Lower leg skin (tissue), 4 donors: Measurements from ENCODE around the gene IRS1. TPM values are rescaled to one million over a fixed set of nuclear protein-coding genes. Genes with fewer than 3 reads are reported as not detected.
A peak's percentile ranks its signal among the peaks of the same experiment; 100 is the strongest.

Experiments
- DNase-seq, 2 donors: peaks; one replicate each; pipeline ENCODE4 v3.0.0-alpha.2; 2019; ENCODE audit warnings: low spot score in 2 of 2
- H3K4me3 ChIP-seq: fragments of 200-600 bp; sonication (generic); 2 replicates; pipeline ENCODE4 v1.5.1; 2017; ENCODE audit warnings: mild to moderate bottlenecking, low read depth; ENCODE audit not compliant: poor library complexity, severe bottlenecking
- POLR2A ChIP-seq, 2 donors: fragments of 450-650 bp; IDR thresholded peaks; one replicate each; pipeline ENCODE4 v1.6.1; 2016 to 2017; ENCODE audit warnings: antibody characterized with exemption in 2 of 2, mild to moderate bottlenecking in 1 of 2, moderate library complexity in 1 of 2
- WGBS, 2 donors: methylation state at CpG; one replicate each; pipeline ENCODE4 v1.1.5; 2018; 5-methylcytosine and 5-hydroxymethylcytosine counted together
- intact Hi-C: fragments of 100-400 bp; cut with DNase I; formaldehyde crosslinking; loops from one replicate; pipeline ENCODE4 v1.15.0; 2023; ENCODE audit warnings: low total_unique reads
- total RNA-seq, 4 donors: library from RNA; depleted of rRNA; stranded (reverse); fragments of >200 nt; gene quantifications; one replicate each; pipeline ENCODE4 v1.1.0, GENCODE V29; 2016
- TF ChIP-seq, protein P1 (sequence below), 3 donors: fragments of 450-650 bp; IDR thresholded peaks; one replicate each; pipeline ENCODE4 v1.5.1; 2016; ENCODE audit warnings: antibody characterized with exemption in 3 of 3, mild to moderate bottlenecking in 3 of 3, moderate library complexity in 2 of 3

IRS1 gene
- total RNA-seq, 4 donors from 2014 or later = 16.9 to 55.0 (median 25.4) TPM

DNA sequence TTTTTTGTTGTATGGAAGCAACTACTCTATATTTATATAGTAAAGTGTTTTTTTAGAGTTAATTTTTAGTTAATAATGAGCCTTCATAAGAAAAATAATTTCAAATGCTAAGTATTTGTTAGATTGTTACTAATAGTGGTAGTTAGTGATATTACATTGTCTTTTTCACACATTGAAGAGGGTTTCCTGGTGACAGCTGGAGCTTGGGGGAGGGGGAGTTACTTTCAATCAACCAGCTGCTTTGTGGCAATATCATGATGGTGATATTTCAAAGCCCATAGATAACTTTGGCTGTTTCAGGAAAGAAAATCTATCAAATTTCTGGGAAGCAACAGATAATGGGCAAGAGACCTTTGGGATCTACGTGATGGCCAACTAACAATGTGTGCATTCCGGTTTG is 40.3 kb upstream of the IRS1 start:
- DNase-seq = no peak
- H3K4me3 ChIP-seq = no peak overlapping the region
- intact Hi-C loops = no loop called here
- TF ChIP-seq POLR2A (IDR thresholded peaks at IDR 0.05) = no peak
- TF ChIP-seq, protein P1, sequence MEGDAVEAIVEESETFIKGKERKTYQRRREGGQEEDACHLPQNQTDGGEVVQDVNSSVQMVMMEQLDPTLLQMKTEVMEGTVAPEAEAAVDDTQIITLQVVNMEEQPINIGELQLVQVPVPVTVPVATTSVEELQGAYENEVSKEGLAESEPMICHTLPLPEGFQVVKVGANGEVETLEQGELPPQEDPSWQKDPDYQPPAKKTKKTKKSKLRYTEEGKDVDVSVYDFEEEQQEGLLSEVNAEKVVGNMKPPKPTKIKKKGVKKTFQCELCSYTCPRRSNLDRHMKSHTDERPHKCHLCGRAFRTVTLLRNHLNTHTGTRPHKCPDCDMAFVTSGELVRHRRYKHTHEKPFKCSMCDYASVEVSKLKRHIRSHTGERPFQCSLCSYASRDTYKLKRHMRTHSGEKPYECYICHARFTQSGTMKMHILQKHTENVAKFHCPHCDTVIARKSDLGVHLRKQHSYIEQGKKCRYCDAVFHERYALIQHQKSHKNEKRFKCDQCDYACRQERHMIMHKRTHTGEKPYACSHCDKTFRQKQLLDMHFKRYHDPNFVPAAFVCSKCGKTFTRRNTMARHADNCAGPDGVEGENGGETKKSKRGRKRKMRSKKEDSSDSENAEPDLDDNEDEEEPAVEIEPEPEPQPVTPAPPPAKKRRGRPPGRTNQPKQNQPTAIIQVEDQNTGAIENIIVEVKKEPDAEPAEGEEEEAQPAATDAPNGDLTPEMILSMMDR (IDR thresholded peaks at IDR 0.05) = no peak
- 95 to 98% methylated on average over 2 of the region's 2 CpGs for WGBS, 2 donors

DNA sequence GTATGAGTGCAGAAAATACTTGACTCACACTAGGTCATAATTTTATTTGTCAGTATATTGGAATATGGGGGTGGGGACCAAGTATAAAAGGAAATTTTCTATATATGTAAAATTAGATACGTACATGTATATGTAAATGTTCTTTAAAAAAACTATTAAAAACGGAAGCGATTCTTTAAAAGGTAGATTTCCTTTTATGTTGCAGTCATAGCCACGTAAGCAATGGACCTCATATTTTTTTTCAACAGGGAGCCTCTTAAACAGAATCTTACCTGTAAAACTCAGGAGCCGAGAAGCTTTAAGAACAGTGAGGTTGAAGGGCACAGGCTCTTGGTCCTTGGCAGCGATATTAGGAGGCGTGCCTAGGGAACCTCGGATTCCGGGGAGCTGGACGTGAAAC is 39.5 kb upstream of the IRS1 start:
- WGBS, 2 donors = 92 to 94% methylated on average over 10 of the region's 10 CpGs
- TF ChIP-seq, protein P1 (IDR thresholded peaks at IDR 0.05) = no peak
- no peak for TF ChIP-seq POLR2A (IDR thresholded peaks at IDR 0.05)
- no peak for DNase-seq
- intact Hi-C loops = no loop called here
- H3K4me3 ChIP-seq = no peak overlapping the region

DNA sequence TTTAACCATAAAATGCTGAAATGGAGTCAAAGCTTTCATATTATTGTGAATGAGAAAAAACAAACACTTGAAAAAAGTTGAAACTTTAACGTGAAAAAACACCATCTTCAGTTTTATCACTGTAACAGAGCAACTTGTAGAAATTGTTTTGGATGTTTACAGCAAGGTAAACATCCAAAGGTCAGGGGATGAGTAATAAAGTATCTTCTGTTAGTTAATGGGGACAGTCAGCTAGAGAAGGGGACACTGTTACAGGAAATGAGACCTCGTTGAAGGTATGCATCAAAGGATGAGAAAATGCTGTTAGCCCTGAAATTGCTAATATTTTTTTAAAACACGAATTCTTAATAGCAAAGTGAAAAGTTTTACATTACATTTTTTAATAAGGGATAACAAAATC is 39.1 kb upstream of the IRS1 start:
- WGBS, 2 donors = 79% methylated on average over 3 of the region's 3 CpGs
- intact Hi-C loops = no loop called here
- TF ChIP-seq POLR2A (IDR thresholded peaks at IDR 0.05) = no peak
- TF ChIP-seq, protein P1 (IDR thresholded peaks at IDR 0.05) = no peak
- DNase-seq = no peak
- no peak overlapping the region for H3K4me3 ChIP-seq

DNA sequence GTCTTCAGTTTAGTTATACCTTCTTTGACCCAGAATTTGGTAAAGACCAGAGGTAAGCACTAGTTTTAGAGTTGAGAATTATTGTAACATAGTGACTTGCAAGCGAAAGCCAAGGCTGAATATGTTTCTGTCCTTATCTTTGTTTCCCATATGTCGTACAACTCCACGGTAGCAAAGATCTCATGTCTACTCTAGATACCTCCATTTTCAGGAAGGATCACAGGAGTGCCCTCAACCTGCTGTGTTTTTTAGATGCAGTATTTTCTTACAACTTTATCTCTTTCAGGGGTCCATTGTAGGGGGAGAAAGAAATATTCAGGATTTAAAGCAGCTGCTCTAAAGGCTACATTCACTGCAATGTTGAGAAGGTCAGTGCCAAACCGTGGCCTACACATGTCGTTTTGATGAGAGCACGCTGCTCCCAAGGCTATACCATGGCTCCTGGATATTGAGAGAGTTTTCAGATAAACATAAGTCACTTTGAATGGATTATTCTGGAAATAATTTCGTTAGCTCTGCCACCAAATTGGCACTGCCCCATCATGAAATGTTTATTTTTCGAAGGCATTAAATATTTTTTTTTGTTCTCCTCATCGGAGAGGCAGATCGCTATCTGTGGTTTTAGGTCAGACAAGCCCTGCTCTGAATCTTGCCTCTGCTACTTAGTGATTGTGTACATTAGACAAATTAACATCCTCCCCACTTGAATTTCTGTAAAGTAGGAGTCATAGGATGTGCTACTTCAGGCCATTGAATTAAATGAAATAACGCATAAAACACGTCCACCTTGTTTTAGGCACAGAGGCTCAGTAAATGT is 38.4 kb upstream of the IRS1 start:
- intact Hi-C loops = no loop called here
- no peak for TF ChIP-seq POLR2A (IDR thresholded peaks at IDR 0.05)
- TF ChIP-seq, protein P1 (IDR thresholded peaks at IDR 0.05) = no peak
- no peak for DNase-seq
- no peak overlapping the region for H3K4me3 ChIP-seq
- WGBS, 2 donors = 84 to 88% methylated on average over 12 of the region's 12 CpGs

DNA sequence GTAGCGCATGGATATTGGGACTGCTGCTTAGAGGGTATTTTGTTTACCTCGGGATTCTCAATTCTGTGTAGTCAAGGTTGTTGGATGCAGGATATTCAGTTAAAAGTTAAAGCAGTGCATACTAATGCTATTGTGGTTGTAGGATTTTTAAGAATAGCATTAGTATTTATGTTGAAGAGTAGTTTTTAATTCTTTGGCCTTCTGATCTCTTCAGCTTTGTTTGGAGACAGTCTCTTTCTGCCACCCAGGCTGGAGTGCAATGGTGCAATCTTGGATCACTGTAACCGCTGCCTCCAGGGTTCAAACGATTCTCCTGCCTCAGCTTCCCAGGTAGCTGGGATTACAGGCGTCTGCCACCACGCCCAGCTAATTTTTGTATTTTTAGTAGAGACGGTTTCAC is 37.7 kb upstream of the IRS1 start:
- no peak overlapping the region for H3K4me3 ChIP-seq
- intact Hi-C loops = no loop called here
- no peak for DNase-seq
- WGBS, 2 donors = 79 to 83% methylated on average over 7 of the region's 7 CpGs
- TF ChIP-seq, protein P1 (IDR thresholded peaks at IDR 0.05) = no peak
- TF ChIP-seq POLR2A (IDR thresholded peaks at IDR 0.05) = no peak

DNA sequence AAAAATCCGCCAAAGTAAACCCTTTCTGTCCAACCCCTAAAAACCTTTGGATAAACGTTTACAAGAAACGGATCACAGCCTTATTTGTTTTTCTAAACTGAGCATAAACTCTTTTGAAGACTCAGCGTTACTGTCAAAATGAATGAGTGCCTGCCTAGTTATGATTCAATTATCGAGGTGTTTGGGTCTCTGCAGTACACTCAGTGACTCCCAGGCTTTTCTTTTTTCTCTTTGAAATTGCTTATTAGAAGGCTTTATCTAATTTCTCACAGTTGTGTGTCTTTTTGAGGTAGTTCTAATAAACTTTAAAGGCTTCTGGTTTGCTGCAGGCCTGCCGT is 36.9 kb upstream of the IRS1 start:
- intact Hi-C loops = no loop called here
- 1% methylated on average over 6 of the region's 6 CpGs for WGBS, 2 donors

More for the DNA sequence above, 36.9 kb upstream of the IRS1 start:
- peak overlapping the region; percentile 89 for H3K4me3 ChIP-seq
- TF ChIP-seq, protein P1 (IDR thresholded peaks at IDR 0.05) = no peak
- no peak for TF ChIP-seq POLR2A (IDR thresholded peaks at IDR 0.05)
- no peak for DNase-seq
